ENCODE results near the gene WSCD1.

Gene WSCD1

GRCh38 chr17:6069539-6070429, at the start of gene WSCD1:
TSS of gene WSCD1 (plus strand) at chr17:6070379. CDS start at chr17:6080659, 10,280 bp downstream.
- Histone ChIP-seq H3K4me1 (ENCODE audit: control insufficient read depth, insufficient read depth, low read length) (peaks cover 10% of the 10 kb centered on the region), H3K27ac (ENCODE audit: extremely low read depth, low read depth, low read length) (peak within 1 kb of the TSS; percentile 64; the same call in 1 of the 2 replicates), H3K36me3 (ENCODE audit: control insufficient read depth in 2 of 2, insufficient read depth in 1 of 2, low read length in 2 of 2) (no peaks in the 10 kb centered on the region), H3K4me3 (ENCODE audit: low read depth, low read length) (peak within 1 kb of the TSS; percentile 59), H3K9me3 (ENCODE audit: control insufficient read depth, insufficient read depth, low read depth, low read length) (no peaks in the 10 kb centered on the region)
- ChIA-PET CTCF (interaction anchor here (0.6 to 1.7 kb wide), 13 partner anchors 12 to 476 kb away, joined by 3 to 6 read pairs (median 4); no protein-coding TSS in a partner anchor), POLR2A (interaction anchor here (1.2 kb wide), 1 partner anchor 10 kb away, joined by 3 read pairs; no protein-coding TSS in a partner anchor)
- TF ChIP-seq ZBTB7A (tag by site-specific recombination; IDR thresholded peaks at IDR 0.05; ENCODE audit: low read depth) (peak; percentile 86; the same call in 1 of the 2 replicates), ZNF792 (tag by site-specific recombination; IDR thresholded peaks at IDR 0.05) (no peak), GLI2 (tag by site-specific recombination; IDR thresholded peaks at IDR 0.05; ENCODE audit: borderline replicate concordance, low read depth) (no peak), ZNF121 (tag by site-specific recombination; IDR thresholded peaks at IDR 0.05) (no peak), REPIN1 (tag by site-specific recombination; IDR thresholded peaks at IDR 0.05; ENCODE audit: low read depth) (no peak), ZFP69B (tag by site-specific recombination; IDR thresholded peaks at IDR 0.05) (peak; percentile 61; the same call in 1 of the 2 replicates), ZNF670 (tag by site-specific recombination; IDR thresholded peaks at IDR 0.05; ENCODE audit: low read depth) (0 out of 2 replicates have a peak, but pooled peaks have one; percentile 6), ZNF394 (tag by site-specific recombination; IDR thresholded peaks at IDR 0.05; ENCODE audit: borderline replicate concordance) (no peak), ZNF169 (tag by site-specific recombination; IDR thresholded peaks at IDR 0.05) (0 out of 2 replicates have a peak, but pooled peaks have one; percentile 10), ZNF654 (tag by site-specific recombination; IDR thresholded peaks at IDR 0.05; ENCODE audit: low read depth) (no peak), MZF1 (tag by site-specific recombination; IDR thresholded peaks at IDR 0.05; ENCODE audit: borderline replicate concordance) (no peak), ZNF266 (tag by site-specific recombination; IDR thresholded peaks at IDR 0.05; ENCODE audit: low read depth) (no peak; the same call in 1 of the 2 replicates), ZNF548 (tag by site-specific recombination; IDR thresholded peaks at IDR 0.05) (no peak), ZBTB48 (tag by site-specific recombination; IDR thresholded peaks at IDR 0.05) (peak; percentile 54), PRDM1 (tag by site-specific recombination; IDR thresholded peaks at IDR 0.05) (peak; percentile 46), ZNF404 (tag by site-specific recombination; IDR thresholded peaks at IDR 0.05) (no peak), ZNF26 (tag by site-specific recombination; IDR thresholded peaks at IDR 0.05) (no peak), ZBTB1 (tag by site-specific recombination; IDR thresholded peaks at IDR 0.05) (no peak), ZNF776 (tag by site-specific recombination; IDR thresholded peaks at IDR 0.05; ENCODE audit: borderline replicate concordance) (no peak), ZNF560 (tag by site-specific recombination; IDR thresholded peaks at IDR 0.05; ENCODE audit: borderline replicate concordance) (no peak), CTCF (tag by site-specific recombination; IDR thresholded peaks at IDR 0.05) (no peak), ZNF692 (tag by site-specific recombination; IDR thresholded peaks at IDR 0.05) (peak; percentile 38; the same call in 1 of the 2 replicates), TCF7L2 (IDR thresholded peaks at IDR 0.05; ENCODE audit: borderline replicate concordance, low read depth, low read length) (no peak), OVOL3 (tag by site-specific recombination; IDR thresholded peaks at IDR 0.05) (no peak), IKZF3 (tag by site-specific recombination; IDR thresholded peaks at IDR 0.05) (no peak)
- TF ChIP-seq, protein P1, sequence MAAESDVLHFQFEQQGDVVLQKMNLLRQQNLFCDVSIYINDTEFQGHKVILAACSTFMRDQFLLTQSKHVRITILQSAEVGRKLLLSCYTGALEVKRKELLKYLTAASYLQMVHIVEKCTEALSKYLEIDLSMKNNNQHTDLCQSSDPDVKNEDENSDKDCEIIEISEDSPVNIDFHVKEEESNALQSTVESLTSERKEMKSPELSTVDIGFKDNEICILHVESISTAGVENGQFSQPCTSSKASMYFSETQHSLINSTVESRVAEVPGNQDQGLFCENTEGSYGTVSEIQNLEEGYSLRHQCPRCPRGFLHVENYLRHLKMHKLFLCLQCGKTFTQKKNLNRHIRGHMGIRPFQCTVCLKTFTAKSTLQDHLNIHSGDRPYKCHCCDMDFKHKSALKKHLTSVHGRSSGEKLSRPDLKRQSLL (tag by site-specific recombination; IDR thresholded peaks at IDR 0.05), result no peak
- TF ChIP-seq, protein P2, sequence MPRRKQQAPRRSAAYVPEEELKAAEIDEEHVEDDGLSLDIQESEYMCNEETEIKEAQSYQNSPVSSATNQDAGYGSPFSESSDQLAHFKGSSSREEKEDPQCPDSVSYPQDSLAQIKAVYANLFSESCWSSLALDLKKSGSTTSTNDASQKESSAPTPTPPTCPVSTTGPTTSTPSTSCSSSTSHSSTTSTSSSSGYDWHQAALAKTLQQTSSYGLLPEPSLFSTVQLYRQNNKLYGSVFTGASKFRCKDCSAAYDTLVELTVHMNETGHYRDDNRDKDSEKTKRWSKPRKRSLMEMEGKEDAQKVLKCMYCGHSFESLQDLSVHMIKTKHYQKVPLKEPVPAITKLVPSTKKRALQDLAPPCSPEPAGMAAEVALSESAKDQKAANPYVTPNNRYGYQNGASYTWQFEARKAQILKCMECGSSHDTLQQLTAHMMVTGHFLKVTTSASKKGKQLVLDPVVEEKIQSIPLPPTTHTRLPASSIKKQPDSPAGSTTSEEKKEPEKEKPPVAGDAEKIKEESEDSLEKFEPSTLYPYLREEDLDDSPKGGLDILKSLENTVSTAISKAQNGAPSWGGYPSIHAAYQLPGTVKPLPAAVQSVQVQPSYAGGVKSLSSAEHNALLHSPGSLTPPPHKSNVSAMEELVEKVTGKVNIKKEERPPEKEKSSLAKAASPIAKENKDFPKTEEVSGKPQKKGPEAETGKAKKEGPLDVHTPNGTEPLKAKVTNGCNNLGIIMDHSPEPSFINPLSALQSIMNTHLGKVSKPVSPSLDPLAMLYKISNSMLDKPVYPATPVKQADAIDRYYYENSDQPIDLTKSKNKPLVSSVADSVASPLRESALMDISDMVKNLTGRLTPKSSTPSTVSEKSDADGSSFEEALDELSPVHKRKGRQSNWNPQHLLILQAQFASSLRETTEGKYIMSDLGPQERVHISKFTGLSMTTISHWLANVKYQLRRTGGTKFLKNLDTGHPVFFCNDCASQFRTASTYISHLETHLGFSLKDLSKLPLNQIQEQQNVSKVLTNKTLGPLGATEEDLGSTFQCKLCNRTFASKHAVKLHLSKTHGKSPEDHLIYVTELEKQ (tag by site-specific recombination; IDR thresholded peaks at IDR 0.05; ENCODE audit: borderline replicate concordance), result no peak; the same call in 1 of the 2 replicates

Data from HEK293 (cell line).